ENCODE measurements around the gene STK33.

STK33 gene

GRCh38 chr11:8357505-8357888 lies 236.5 kb downstream of the STK33 start:
- no peak for TF ChIP-seq CTCF (IDR thresholded peaks at IDR 0.05; ENCODE audit: borderline replicate concordance, insufficient read depth, low read depth, low read length)
- H3K4me3 ChIP-seq (ENCODE audit: low read depth, low read length), result no peak overlapping the region

- TF ChIP-seq CTCF (IDR thresholded peaks at IDR 0.05; ENCODE audit: borderline replicate concordance, insufficient read depth, low read depth, low read length), result no peak
- no peak overlapping the region for H3K4me3 ChIP-seq (ENCODE audit: low read depth, low read length)
Observed at GRCh38 chr11:8356721-8357504, 237.1 kb downstream of the STK33 start.

GRCh38 chr11:8356216-8356615 lies 237.8 kb downstream of the STK33 start:
- TF ChIP-seq CTCF (IDR thresholded peaks at IDR 0.05; ENCODE audit: borderline replicate concordance, insufficient read depth, low read depth, low read length), result no peak
- no peak overlapping the region for H3K4me3 ChIP-seq (ENCODE audit: low read depth, low read length)

- H3K4me3 ChIP-seq (ENCODE audit: low read depth, low read length), result no peak overlapping the region
- no peak for TF ChIP-seq CTCF (IDR thresholded peaks at IDR 0.05; ENCODE audit: borderline replicate concordance, insufficient read depth, low read depth, low read length)
Observed at GRCh38 chr11:8355416-8355742, 238.6 kb downstream of the STK33 start.

- TF ChIP-seq CTCF (IDR thresholded peaks at IDR 0.05; ENCODE audit: borderline replicate concordance, insufficient read depth, low read depth, low read length), result no peak
- no peak overlapping the region for H3K4me3 ChIP-seq (ENCODE audit: low read depth, low read length)
Observed at GRCh38 chr11:8354622-8355415, 239.2 kb downstream of the STK33 start.

GRCh38 chr11:8352876-8353505 lies 241.0 kb downstream of the STK33 start:
- no peak for TF ChIP-seq CTCF (IDR thresholded peaks at IDR 0.05; ENCODE audit: borderline replicate concordance, insufficient read depth, low read depth, low read length)

More at GRCh38 chr11:8352876-8353505, 241.0 kb downstream of the STK33 start:
- H3K4me3 ChIP-seq (ENCODE audit: low read depth, low read length), result no peak overlapping the region

Data from GM12875 (cell line).